Ureter (tissue), 1 donor: ENCODE measurements around the gene PDLIM5. TPM values are rescaled to one million over a fixed set of nuclear protein-coding genes. Genes with fewer than 3 reads are reported as not detected.
"Not testable (repeated sequence)": the region's sequence is repeated elsewhere in the genome, so short reads cannot be mapped to it uniquely, and the experiment has no call there.

Experiments
- DNase-seq: peaks from one replicate; pipeline ENCODE4 v3.0.0-alpha.2; 2020; ENCODE audit warnings: low spot score
- total RNA-seq: library from RNA; stranded (reverse); gene quantifications from one replicate; pipeline ENCODE4 v1.2.4, GENCODE V29; 2023
- donor health status: DM: yes; HTN: yes; CAD: no.

Gene PDLIM5
- total RNA-seq, 1 donor from 2014 or later, result 210 TPM

DNA sequence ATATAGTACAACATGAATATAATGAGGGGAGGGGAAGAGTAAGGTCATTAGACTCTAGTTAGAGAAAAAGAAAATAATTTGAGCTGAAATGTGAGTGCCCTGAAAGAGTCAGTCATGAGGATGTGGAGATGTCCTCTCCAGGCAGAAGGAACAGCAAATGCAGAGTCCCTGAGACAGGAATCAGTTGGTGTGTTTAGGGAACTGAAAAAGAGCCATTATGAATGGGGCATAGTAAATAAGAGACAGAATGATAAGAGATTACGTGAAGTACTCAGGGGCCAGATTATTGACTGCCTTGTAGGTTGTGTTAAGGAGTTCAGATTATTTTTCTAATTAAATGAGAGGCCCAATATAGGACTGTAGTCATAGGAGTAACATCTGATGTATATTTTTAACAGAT lies 147.0 kb downstream of the PDLIM5 start:
- DNase-seq, result no peak

DNA sequence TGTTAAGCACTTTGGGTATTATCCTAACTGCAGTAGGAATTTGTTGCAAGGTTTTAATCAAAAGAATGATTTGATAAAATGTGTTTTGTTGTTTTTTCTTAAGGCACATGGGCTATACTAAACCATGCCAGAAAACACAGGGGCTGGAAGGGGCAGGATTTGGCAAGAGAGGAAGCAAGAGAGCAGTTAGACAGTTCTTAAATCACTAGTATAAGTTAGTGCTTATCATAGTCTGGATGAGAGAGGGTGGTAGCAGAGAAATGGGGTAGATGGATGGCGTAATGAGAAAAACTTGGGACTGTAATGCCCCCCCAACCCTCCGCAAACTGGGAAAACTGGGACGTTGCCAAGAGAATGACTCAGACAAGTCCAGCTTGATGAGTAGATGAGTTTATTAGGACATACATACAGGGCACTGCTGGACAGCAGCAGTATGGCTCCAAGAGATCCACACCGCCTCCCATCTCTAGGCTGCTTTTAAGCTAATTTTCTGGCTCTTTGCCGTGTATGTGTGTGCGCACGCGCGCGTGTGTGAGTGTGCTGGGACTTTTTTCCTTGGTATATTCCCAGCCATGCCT lies 151.5 kb downstream of the PDLIM5 start:
- no peak for DNase-seq

GRCh38 chr4:94605241-94605805 lies 153.6 kb downstream of the PDLIM5 start:
- no peak for DNase-seq

DNA sequence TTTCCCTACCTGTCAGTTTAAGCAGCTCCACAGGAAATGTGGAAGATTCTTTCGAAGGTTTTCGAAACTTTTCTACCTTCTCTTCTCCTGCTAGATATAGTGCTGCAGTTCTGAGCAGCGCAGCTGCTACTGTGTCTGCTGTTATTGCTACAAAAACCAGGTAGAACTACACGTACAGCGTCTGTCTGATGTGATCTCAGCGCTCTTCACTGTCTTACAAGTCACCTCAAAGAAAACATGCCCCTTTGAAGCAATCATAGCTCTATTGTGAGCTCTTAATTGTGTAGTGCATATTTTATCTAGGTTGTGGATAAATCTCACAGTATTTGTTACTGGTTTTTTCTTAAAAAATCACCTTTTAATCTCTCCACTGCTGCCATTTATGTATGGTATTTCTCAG lies 158.4 kb downstream of the PDLIM5 start:
- no peak for DNase-seq

GRCh38 chr4:94613248-94613647 lies 161.5 kb downstream of the PDLIM5 start:
- no peak for DNase-seq

GRCh38 chr4:94615451-94615850 lies 163.7 kb downstream of the PDLIM5 start:
- no peak for DNase-seq

DNA sequence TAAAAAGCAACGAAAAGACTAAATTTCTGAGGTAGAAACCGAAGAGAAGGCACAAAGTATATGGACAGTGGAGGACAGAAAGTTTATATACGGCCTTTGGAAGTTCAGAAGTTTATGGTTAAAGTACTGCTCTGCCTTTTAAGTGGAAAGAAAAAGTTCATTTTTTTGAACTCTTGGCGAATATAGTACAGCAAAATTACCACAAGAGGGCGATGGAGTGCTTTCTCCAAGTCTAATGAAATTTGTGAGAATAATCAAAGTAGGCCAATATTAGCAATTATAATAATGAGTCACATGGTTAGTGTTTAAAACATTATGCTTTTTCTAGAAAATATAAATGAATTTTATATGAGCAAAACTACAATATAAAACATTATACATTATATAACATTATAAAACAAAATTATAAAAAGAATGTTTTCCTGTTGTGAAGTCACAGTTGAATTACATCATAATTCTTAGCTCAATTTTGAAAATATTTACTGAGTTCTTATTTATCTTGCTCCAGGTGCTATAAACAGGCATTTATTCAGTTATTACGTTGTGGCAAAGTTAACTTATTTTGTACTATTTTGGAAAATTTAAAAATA lies 169.8 kb downstream of the PDLIM5 start:
- no peak for DNase-seq

- no peak for DNase-seq
Observed at GRCh38 chr4:94623126-94623911, 171.6 kb downstream of the PDLIM5 start.

- DNase-seq, result no peak
Observed at GRCh38 chr4:94626942-94627341, 175.2 kb downstream of the PDLIM5 start.

GRCh38 chr4:94629058-94629457 lies 177.3 kb downstream of the PDLIM5 start:
- not testable (repeated sequence) for DNase-seq

DNA sequence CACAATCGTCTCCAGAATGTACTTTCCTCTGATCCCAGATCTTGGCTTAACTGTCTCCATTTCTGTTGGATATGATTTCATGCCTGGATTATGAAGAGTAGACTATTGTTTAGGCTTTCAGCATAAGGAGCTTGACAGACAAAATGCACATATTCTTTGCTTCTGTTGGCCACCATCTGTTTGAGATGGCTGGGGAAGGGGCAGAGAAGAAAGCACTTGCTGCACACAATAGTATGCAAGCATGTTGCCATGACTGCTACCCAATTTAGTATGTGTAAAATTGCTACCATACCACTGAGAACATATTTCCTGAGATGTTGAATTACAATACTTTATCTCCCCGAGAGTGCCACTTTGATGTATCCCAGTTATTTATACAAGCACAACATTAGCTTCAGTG lies 178.1 kb downstream of the PDLIM5 start:
- DNase-seq, result no peak

- DNase-seq, result no peak
Observed at GRCh38 chr4:94634271-94634670, 182.5 kb downstream of the PDLIM5 start.

DNA sequence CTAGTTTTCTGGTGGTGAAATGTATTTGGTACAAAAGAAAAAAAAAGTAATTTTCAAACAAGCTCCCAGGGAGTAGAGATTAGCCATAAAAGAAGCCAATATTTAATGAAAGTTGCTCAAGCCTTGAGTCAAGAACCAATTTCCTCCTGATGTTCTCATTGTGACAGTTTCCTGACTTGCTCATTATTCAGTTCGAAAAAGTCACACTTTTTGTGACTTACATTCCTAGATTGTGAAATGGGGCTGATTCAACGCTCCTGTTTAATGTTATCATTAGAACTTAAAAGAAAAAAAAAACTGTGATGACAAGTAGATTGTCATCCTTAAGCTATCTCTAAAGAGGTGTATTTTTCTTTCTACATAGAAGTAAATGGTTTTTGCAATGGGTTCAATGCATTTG lies 183.4 kb downstream of the PDLIM5 start:
- DNase-seq, result no peak

DNA sequence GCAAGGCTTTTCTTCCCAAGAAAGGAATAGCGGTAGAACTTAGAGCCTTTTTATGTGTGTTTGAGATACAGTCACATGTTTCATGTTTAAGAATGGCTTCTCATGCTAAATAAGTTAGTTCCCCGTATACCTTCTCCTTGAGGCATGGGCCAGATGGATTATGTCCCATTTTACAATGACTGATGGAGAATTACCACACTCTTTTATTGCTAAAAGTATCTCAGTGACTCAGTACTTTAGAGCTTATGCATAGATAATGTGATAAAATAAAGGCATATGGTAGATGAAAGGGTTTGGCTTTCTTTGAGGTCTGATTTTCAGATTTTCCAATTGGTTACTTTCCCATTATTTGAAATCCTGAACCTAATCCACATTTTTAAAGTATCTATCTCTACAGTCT lies 184.3 kb downstream of the PDLIM5 start:
- DNase-seq, result no peak

GRCh38 chr4:94639298-94639697 lies 187.6 kb downstream of the PDLIM5 start:
- no peak for DNase-seq

- DNase-seq, result no peak
Observed at GRCh38 chr4:94640151-94640550, 188.4 kb downstream of the PDLIM5 start.

- no peak for DNase-seq
Observed at GRCh38 chr4:94641702-94642560, 190.2 kb downstream of the PDLIM5 start.

DNA sequence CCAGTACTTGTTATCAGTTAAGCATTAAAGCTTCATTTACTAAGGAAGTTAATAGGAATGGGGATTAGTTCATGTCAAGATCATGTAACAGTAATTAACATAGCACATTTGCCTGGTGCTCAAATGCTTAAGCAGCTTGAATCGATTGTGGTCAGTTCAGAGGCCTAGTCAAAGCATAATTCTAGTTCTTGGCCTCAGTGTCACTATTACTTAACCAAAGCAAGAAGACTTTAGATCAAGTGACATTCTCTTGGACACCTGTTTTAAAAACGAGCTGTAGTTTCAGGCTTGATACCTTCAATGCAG lies 190.8 kb downstream of the PDLIM5 start:
- no peak for DNase-seq

DNA sequence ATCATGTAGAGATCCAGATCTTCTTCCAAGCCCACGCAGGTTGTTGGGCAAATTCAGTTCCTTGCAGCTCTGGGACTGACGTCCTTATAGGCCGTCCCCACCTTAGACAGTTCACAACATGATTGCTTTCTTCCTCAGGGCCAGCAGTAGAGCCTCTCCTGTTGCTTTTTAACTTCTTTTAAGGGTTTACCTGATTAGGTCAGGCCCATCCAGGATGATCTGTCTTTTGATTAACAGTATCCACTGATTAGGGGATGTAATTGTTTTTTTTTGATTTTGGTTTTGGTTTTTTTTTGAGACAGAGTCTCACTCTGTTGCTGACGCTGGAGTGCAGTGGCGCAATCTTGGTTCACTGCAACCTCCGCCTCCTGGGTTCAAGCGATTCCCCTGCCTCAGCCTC lies 197.0 kb downstream of the PDLIM5 start:
- DNase-seq, result no peak

DNA sequence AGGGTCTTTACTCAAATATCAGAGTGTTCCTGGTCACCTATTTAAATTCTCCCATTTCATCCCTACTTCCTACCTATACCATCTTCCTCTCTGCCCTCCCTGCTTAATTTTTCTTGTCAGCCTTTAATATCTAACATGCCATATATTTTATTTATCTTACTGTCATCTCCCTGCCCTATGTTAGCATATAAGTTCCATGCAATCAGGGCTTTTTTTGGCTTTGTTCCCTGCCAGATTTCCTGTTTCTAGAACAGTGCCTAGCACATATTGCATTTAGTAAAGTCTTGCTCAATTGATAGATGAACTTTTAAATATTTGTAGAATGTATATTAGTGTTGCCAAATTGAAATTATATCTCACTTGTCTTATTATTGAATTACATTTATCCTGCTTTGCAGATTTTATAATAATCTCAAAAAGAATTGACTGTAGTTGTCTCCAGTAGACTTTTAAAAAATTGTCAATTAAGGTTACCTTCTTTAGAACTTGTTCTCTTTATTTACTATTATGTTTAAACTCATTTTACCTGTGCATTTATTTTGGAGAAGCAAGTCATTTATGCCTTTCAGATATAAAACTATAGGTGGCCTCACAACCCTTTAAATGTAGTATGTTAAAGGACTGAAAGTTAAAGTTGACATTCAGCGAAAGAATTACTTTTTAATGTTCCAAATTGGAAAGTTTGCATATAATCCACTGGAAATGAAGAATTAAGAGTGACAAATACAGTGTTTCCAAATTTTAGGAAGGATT lies 197.8 kb downstream of the PDLIM5 start:
- no peak for DNase-seq

GRCh38 chr4:94650134-94650495 lies 198.4 kb downstream of the PDLIM5 start:
- no peak for DNase-seq

- DNase-seq, result no peak
Observed at GRCh38 chr4:94650690-94651089, 198.9 kb downstream of the PDLIM5 start.
